GM12878 (cell line): ENCODE results near the gene PLA2G4E.

Experiments used
- EP300 ChIP-seq, 2 experiments: fragments of 150-350 bp in 1 of 2; IDR thresholded peaks; 2 replicates each; pipeline ENCODE4 v1.6.1; 2011 to 2012; ENCODE audit warnings: low read depth in 2 of 2, low read length in 2 of 2, borderline replicate concordance in 1 of 2, improper control_type of control experiment in 1 of 2, inconsistent platforms in 1 of 2; ENCODE audit not compliant: control insufficient read depth in 1 of 2
- FOXM1 ChIP-seq: IDR thresholded peaks from 2 replicates; pipeline ENCODE4 v1.6.1; 2012; ENCODE audit warnings: low read depth, mild to moderate bottlenecking, inconsistent platforms, low read length, moderate library complexity
- MEF2B ChIP-seq: fragments of 450-650 bp; IDR thresholded peaks from 2 replicates; pipeline ENCODE4 v1.6.1; 2018; ENCODE audit warnings: mild to moderate bottlenecking, moderate library complexity; ENCODE audit not compliant: partially characterized antibody, poor library complexity, severe bottlenecking
- PML ChIP-seq: IDR thresholded peaks from 2 replicates; pipeline ENCODE4 v1.6.1; 2012; ENCODE audit warnings: low read length, inconsistent platforms
- POLR2AphosphoS2 ChIP-seq: IDR thresholded peaks from 2 replicates; pipeline ENCODE4 v1.6.1; 2011; ENCODE audit warnings: low read depth, mild to moderate bottlenecking, low read length, improper control_type of control experiment, moderate library complexity
- SMC3 ChIP-seq: IDR thresholded peaks from 2 replicates; pipeline ENCODE4 v1.6.1; 2011; ENCODE audit warnings: low read length, improper control_type of control experiment, borderline replicate concordance
- SPI1 ChIP-seq: IDR thresholded peaks from 2 replicates; pipeline ENCODE4 v1.6.1; 2011; ENCODE audit warnings: low read depth, mild to moderate bottlenecking, low read length, moderate library complexity, borderline replicate concordance; ENCODE audit not compliant: insufficient read depth
- TAF1 ChIP-seq: IDR thresholded peaks from 2 replicates; pipeline ENCODE4 v1.6.1; 2011; ENCODE audit warnings: mild to moderate bottlenecking, low read depth, low read length, borderline replicate concordance
- TF ChIP-seq, protein P1 (sequence below), 3 experiments: IDR thresholded peaks in 2 of 3; conservative IDR thresholded peaks in 1 of 3; 2 replicates each; pipeline ENCODE4 v1.5.1; 2011; ENCODE audit warnings: low read depth in 3 of 3, low read length in 3 of 3, mild to moderate bottlenecking in 3 of 3, control low read depth in 2 of 3, moderate library complexity in 2 of 3, inconsistent platforms in 1 of 3, mixed read lengths in 1 of 3; ENCODE audit not compliant: control insufficient read depth in 2 of 3, insufficient read depth in 1 of 3; ENCODE audit errors: extremely low read depth in 1 of 3
- TF ChIP-seq, protein P2 (sequence below): IDR thresholded peaks from 2 replicates; pipeline ENCODE4 v1.6.1; 2012; ENCODE audit warnings: low read length, inconsistent platforms

DNA sequence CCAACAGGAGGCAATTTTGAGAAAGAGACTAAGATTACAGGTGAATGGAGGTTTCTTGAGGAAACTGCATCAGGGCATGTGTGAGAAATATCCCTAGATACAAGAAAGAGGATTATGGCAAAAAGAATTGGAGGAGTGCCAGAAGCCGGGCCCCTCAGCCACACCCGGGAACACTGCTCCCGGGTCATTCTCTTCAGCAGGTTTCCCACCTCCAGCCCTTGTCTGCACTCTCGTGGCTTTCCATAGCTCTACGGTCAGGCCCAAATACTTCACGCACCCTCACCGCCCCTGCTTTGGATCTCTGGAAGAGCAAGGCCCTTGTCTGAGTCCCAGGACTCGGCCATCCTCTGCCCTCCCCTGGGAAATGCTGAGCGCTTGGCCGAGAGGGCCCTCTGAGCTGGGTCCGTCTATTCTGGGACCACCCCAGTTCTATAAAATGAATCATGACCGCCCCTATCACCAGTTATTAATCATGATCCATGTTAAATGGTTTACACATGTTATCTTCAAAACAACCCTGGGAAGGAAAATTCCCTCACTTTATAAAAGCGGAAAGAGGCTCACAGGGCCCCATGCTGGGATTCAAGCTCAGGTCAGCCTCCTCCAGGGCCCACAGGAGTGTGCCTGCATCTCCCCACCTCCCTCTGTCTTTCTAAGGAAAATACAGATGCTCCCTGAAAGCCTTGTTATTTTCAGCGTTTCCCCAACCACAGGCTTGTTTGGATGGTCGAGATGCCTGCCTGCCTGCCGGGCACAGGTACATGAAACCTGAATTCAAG lies 88.1 kb downstream of the PLA2G4E start:
- no peak for TF ChIP-seq FOXM1
- no peak for TF ChIP-seq EP300 (IDR thresholded peaks at IDR 0.05; ENCODE audit: borderline replicate concordance in 1 of 2, control insufficient read depth in 1 of 2, low read depth in 2 of 2, low read length in 2 of 2)
- TF ChIP-seq SMC3, result no peak
- TF ChIP-seq, protein P1, sequence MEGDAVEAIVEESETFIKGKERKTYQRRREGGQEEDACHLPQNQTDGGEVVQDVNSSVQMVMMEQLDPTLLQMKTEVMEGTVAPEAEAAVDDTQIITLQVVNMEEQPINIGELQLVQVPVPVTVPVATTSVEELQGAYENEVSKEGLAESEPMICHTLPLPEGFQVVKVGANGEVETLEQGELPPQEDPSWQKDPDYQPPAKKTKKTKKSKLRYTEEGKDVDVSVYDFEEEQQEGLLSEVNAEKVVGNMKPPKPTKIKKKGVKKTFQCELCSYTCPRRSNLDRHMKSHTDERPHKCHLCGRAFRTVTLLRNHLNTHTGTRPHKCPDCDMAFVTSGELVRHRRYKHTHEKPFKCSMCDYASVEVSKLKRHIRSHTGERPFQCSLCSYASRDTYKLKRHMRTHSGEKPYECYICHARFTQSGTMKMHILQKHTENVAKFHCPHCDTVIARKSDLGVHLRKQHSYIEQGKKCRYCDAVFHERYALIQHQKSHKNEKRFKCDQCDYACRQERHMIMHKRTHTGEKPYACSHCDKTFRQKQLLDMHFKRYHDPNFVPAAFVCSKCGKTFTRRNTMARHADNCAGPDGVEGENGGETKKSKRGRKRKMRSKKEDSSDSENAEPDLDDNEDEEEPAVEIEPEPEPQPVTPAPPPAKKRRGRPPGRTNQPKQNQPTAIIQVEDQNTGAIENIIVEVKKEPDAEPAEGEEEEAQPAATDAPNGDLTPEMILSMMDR (IDR thresholded peaks at IDR 0.05 in 2 of 3, conservative IDR thresholded peaks at IDR 0.05 in 1 of 3; ENCODE audit: control insufficient read depth in 2 of 3, extremely low read depth in 1 of 3, insufficient read depth in 1 of 3, low read depth in 3 of 3, low read length in 3 of 3), result no peak
- TF ChIP-seq SPI1, result no peak
- TF ChIP-seq, protein P2, sequence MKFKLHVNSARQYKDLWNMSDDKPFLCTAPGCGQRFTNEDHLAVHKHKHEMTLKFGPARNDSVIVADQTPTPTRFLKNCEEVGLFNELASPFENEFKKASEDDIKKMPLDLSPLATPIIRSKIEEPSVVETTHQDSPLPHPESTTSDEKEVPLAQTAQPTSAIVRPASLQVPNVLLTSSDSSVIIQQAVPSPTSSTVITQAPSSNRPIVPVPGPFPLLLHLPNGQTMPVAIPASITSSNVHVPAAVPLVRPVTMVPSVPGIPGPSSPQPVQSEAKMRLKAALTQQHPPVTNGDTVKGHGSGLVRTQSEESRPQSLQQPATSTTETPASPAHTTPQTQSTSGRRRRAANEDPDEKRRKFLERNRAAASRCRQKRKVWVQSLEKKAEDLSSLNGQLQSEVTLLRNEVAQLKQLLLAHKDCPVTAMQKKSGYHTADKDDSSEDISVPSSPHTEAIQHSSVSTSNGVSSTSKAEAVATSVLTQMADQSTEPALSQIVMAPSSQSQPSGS, result no peak
- no peak for TF ChIP-seq TAF1
- TF ChIP-seq POLR2AphosphoS2, result no peak
- no peak for TF ChIP-seq PML
- TF ChIP-seq MEF2B, result no peak
